PFSK-1 (cell line): Measurements from ENCODE around the gene ADAMTS3.

Experiments used
- FOXP2 ChIP-seq: optimal IDR thresholded peaks from 2 replicates; pipeline ENCODE3; 2011; ENCODE audit warnings: borderline replicate concordance, control low read depth, inconsistent platforms; ENCODE audit not compliant: insufficient read depth; ENCODE audit errors: extremely low read length, extremely low read depth
- POLR2AphosphoS5 ChIP-seq: IDR thresholded peaks from 2 replicates; pipeline ENCODE4 v1.6.1; 2012; ENCODE audit warnings: low read depth, mild to moderate bottlenecking, control low read depth, low read length, moderate library complexity
- REST ChIP-seq, 2 experiments: IDR thresholded peaks; 2 replicates each; pipeline versions ENCODE4 v1.6.1 to v1.8.0; 2011 to 2012; ENCODE audit warnings: low read depth in 2 of 2, low read length in 2 of 2, control low read depth in 1 of 2, inconsistent platforms in 1 of 2, mild to moderate bottlenecking in 1 of 2, moderate library complexity in 1 of 2; ENCODE audit not compliant: insufficient read depth in 1 of 2
- SIN3A ChIP-seq: IDR thresholded peaks from 2 replicates; pipeline ENCODE4 v1.6.1; 2012; ENCODE audit warnings: mild to moderate bottlenecking, low read length, moderate library complexity, borderline replicate concordance; ENCODE audit not compliant: insufficient read depth
- TAF1 ChIP-seq: IDR thresholded peaks from 2 replicates; pipeline ENCODE4 v1.6.1; 2012; ENCODE audit warnings: low read length, control low read depth, borderline replicate concordance; ENCODE audit not compliant: insufficient read depth

Gene ADAMTS3

GRCh38 chr4:72302981-72303704 lies 265.9 kb downstream of the ADAMTS3 start:
- TF ChIP-seq POLR2AphosphoS5 (no peak), FOXP2 (no peak), SIN3A (no peak), REST (IDR thresholded peaks at IDR 0.05; ENCODE audit: insufficient read depth in 1 of 2, low read depth in 2 of 2, low read length in 2 of 2) (no peak), TAF1 (no peak)

GRCh38 chr4:72301759-72302158 lies 267.3 kb downstream of the ADAMTS3 start:
- no peak for TF ChIP-seq REST (IDR thresholded peaks at IDR 0.05; ENCODE audit: insufficient read depth in 1 of 2, low read depth in 2 of 2, low read length in 2 of 2)
- TF ChIP-seq TAF1, result no peak
- no peak for TF ChIP-seq FOXP2
- TF ChIP-seq POLR2AphosphoS5, result no peak
- no peak for TF ChIP-seq SIN3A

GRCh38 chr4:72300126-72300525 lies 268.9 kb downstream of the ADAMTS3 start:
- TF ChIP-seq FOXP2, result no peak
- TF ChIP-seq REST (IDR thresholded peaks at IDR 0.05; ENCODE audit: insufficient read depth in 1 of 2, low read depth in 2 of 2, low read length in 2 of 2), result no peak
- no peak for TF ChIP-seq SIN3A
- no peak for TF ChIP-seq TAF1
- no peak for TF ChIP-seq POLR2AphosphoS5

GRCh38 chr4:72295966-72296557 lies 273.0 kb downstream of the ADAMTS3 start:
- TF ChIP-seq TAF1 (no peak), SIN3A (no peak), REST (IDR thresholded peaks at IDR 0.05; ENCODE audit: insufficient read depth in 1 of 2, low read depth in 2 of 2, low read length in 2 of 2) (no peak), FOXP2 (no peak), POLR2AphosphoS5 (no peak)

- no peak for TF ChIP-seq FOXP2
- TF ChIP-seq TAF1, result no peak
- TF ChIP-seq POLR2AphosphoS5, result no peak
- TF ChIP-seq REST (IDR thresholded peaks at IDR 0.05; ENCODE audit: insufficient read depth in 1 of 2, low read depth in 2 of 2, low read length in 2 of 2), result no peak
- TF ChIP-seq SIN3A, result no peak
These were observed 278.3 kb downstream of the ADAMTS3 start for GRCh38 chr4:72290737-72291136.
